Activated CD8-positive, alpha-beta memory T cell treated with anti-CD3 and anti-CD28 coated beads, Interleukin-2, amount 50 U/mL, for 1 hour (primary cell): ENCODE measurements around the gene ENTPD2.

Experiments
- DNase-seq: peaks from one replicate; pipeline ENCODE4 v3.0.0-alpha.2; 2020; ENCODE audit errors: extremely low read depth

Gene ENTPD2

GRCh38 chr9:137053944-137054931, at the start of gene ENTPD2:
Gene ENTPD2, minus strand, starts transcription at chr9:137054061. Its CDS starts 64 bp downstream, at chr9:137053997.
- no peak for DNase-seq

- DNase-seq: no peak
These were observed 49.5 kb upstream of the ENTPD2 start for GRCh38 chr9:137103206-137103999.

- no peak for DNase-seq
These were observed 45.4 kb upstream of the ENTPD2 start for GRCh38 chr9:137099231-137099630.

- no peak for DNase-seq
These were observed 44.1 kb upstream of the ENTPD2 start for GRCh38 chr9:137097761-137098462.

- no peak for DNase-seq
These were observed 43.1 kb upstream of the ENTPD2 start for GRCh38 chr9:137096785-137097546.

GRCh38 chr9:137095664-137096517, 42.0 kb upstream of the ENTPD2 start:
- peak; percentile 68 for DNase-seq

- DNase-seq: no peak
These were observed 35.5 kb upstream of the ENTPD2 start for GRCh38 chr9:137089232-137089947.

GRCh38 chr9:137088121-137088520, 34.3 kb upstream of the ENTPD2 start:
- no peak for DNase-seq

- no peak for DNase-seq
These were observed 33.6 kb upstream of the ENTPD2 start for GRCh38 chr9:137087409-137087925.

GRCh38 chr9:137086531-137087408, 32.9 kb upstream of the ENTPD2 start, which contains the start of gene MAN1B1:
Gene MAN1B1, plus strand, starts transcription at chr9:137086985. Its CDS starts 15 bp downstream, at chr9:137087000.
- peak; percentile 98 for DNase-seq

- no peak for DNase-seq
These were observed 32.2 kb upstream of the ENTPD2 start for GRCh38 chr9:137085920-137086530.

- DNase-seq: no peak
These were observed 30.7 kb upstream of the ENTPD2 start for GRCh38 chr9:137084526-137084925.

GRCh38 chr9:137083394-137084004, 29.6 kb upstream of the ENTPD2 start:
- no peak for DNase-seq

- no peak for DNase-seq
These were observed 29.0 kb upstream of the ENTPD2 start for GRCh38 chr9:137082925-137083290.

GRCh38 chr9:137082222-137082924, 28.5 kb upstream of the ENTPD2 start:
- no peak for DNase-seq

GRCh38 chr9:137080260-137081122, 26.6 kb upstream of the ENTPD2 start:
- DNase-seq: no peak
